Measurements from ENCODE around the gene C3orf80.
"Not testable (repeated sequence)": the region's sequence is repeated elsewhere in the genome, so short reads cannot be mapped to it uniquely, and the experiment has no call there.

Gene C3orf80

DNA sequence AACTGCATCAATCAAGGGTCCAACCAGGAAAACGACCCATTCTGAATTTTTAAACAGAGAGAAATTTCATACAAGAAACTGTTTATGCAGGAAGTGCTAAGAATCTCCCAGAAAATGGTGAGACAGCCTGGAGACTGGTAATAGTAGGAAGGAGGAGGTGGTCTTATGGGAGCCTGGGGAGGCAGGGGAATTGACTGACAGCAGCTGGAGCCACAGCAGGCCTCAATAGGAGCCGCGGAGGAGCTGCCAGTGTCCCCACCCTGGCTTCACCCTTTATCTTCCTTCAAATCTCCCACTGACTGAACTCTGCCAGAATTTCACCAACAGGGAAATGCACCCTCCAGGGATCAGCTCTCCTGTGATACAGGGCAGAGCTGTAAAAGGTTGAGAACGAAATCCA lies 7.5 kb upstream of the C3orf80 start:
- DNase-seq = no peak

DNA sequence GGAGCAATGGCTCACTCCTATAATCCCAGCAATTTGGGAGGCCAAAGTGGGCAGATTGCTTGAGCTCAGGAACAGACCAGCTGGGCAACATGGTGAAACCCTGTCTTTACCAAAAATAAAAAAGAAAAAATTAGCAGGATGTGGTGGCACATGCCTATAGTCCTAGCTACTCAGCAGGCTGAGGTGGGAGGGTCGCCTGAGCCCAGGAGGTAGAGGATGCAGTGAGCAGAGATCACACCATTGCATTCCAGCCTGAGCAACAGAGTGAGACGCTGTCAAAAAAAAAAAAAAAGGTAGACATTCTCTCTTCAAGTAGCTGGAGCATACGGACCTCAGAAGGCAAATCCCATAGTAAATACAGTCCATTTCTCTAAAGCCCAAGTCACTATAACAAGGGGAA lies 7.1 kb upstream of the C3orf80 start:
- no peak for DNase-seq

DNA sequence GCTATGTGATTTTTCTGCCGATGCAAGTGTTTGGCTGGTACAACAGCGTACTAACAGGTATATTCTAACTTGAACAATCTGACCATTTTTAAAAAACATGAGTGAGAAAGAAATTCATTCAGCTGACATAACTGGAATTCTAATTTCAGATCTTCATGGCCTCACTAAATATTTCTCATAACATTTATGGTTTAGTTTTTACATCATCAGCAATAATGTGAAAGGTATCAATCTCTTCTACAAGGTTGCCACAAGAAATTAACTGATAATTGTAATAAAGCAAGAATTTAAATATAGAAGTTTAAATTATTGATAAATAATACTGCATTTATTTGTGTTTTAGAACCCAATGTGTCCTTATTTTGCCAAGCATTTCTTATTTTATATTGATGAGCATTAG lies 5.2 kb upstream of the C3orf80 start:
- no peak for DNase-seq

DNA sequence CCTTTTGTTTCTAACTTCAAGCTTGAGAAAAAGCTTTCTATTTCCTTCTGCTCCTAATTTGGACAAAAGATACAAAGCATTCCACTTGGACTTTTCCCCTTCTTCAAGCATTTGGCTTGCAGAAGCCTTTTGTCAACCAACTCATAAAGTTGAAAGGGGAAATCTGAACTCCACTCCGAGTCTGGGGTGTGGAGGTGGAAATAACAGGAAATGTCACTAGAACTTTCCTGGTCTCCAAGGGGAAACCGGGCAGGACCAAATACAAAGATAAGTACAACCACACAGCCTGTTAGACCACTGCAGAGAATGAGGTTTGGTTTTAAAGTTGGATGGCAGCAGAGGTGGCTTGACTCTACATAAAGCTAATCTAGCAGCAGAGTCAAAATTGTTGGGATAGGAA lies 4.2 kb upstream of the C3orf80 start:
- DNase-seq = no peak

DNA sequence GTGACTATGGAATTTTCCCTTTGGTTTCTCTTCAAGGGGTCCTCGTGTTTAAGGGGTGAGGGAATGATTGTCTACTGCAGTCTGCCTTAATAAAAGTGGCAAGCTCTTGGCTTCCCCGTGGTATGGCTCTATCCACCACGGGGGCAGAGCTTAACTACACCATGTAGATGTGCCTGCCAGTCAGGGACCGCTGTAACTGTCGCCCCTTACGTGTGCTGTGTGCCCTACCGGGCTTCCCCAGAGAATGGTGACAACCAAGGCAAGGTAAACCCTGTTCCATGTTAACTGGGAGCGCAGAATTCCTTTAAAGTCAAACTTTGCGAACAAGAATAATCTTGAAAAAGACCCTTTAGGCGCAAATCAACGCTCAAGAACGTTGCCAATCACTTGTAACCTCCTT lies 966 bp upstream of the C3orf80 start:
- no peak for DNase-seq

DNA sequence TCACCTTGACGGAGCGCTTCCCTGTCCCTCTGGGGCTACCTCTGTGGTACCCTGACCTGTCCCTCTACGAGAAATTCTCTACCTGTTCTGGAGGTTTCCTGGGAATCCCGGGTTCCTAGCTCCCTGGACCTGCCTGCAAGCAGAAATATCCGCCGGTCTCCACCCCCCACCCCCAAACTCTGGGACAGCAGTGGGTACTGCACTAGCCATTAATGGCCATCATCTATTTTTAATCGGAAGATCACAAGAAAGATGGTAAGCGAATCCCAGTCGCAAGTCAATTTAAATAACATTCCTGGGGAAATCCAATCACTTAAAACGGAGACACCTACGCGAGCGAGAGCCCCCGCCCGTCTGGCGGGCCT lies 429 bp upstream of the C3orf80 start:
- no peak for DNase-seq

DNA sequence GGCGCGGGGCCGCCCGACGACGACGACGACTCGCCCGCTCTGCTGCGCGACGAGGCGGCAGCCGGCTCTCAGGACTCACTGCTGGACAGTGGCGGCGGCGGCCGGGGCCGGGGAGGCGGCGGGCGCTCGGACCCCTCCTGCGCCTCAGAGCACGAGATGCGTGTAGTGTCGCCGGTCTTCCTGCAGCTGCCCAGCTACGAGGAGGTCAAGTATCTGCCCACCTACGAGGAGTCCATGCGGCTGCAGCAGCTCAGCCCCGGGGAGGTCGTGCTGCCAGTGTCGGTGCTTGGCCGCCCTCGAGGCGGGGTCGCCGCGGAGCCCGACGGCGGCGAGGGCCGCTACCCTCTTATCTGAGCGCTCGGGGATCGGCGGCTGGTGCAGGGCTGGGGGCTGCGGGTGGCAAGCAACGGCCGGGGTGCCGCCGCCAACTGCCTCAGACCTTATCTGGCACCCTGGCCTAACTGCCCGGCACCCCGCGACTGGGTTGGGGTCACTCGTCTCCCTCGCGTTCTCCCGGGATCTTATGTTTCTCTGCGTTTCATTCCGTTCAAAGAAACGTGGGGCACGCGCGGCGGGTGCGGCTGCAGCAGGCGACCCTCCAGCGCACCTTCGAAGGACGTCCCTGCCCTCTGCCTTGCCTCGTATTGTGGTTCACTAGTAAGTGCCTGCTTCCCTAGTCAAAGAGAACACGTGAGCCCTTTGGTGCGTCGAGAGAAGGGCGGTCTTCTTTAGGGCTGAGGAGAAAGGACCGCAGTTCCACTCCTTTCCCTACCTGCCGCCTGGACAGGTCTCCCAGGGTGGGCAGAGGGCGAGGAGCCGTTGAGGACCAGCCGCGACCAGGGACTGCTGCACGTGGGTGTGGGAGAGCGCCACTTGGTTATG lies 1.0 kb downstream of the C3orf80 start:
- no peak for DNase-seq

DNA sequence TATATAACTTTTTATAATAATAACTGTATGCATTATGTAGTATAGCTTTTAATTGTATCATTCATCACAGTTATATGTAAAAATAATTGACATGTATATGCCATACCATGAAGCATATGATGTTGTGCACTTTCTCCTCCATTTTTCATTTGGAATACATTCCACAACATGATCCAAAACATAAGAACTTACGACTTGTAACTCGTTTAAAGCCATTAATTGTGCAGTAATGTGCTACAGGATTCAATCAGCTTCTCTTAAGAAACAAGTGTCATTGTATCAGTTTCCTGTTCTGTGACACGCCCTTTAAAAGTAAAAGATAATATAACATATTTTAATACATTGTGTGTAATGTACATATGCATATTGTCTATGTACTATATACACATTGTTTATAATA lies 2.2 kb downstream of the C3orf80 start:
- no peak for DNase-seq

DNA sequence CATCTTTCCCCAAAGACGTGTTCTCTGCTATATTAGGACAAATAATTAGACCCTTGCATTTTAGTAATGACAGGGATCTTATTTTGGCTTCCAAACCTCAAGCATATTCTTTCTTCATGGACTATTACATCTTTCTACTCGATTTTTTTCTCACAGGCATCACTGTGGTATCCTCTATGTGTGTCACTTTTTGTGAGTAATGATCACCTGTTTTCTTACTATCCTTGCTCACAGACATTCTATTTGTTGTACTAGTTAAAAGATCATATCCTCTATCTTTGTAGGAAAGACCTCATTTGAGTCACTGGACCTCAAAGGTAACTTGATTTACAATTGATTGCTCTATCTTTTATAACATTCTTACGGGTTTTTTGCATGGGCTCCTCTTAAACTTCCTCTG lies 6.8 kb downstream of the C3orf80 start:
- no peak for DNase-seq

DNA sequence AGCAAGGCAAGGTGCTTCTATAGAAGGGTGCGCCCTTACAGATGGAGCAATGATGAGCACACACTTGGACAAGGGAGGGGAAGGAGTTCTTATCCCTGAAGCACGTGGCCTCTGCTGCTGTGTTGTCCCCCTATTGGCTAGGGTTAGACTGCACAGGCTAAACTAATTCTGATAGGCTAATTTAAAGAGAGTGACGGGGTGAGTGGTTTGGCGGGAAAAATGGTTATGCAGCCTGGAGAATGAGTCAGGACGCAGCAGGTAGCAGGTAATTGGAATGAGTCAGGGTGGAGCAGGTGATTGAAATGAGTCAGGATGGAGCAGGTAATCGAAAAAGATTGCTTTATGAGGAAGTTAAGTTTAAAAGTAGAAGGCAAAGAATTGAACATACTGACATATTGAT lies 15.5 kb downstream of the C3orf80 start:
- DNase-seq = not testable (repeated sequence)

DNA sequence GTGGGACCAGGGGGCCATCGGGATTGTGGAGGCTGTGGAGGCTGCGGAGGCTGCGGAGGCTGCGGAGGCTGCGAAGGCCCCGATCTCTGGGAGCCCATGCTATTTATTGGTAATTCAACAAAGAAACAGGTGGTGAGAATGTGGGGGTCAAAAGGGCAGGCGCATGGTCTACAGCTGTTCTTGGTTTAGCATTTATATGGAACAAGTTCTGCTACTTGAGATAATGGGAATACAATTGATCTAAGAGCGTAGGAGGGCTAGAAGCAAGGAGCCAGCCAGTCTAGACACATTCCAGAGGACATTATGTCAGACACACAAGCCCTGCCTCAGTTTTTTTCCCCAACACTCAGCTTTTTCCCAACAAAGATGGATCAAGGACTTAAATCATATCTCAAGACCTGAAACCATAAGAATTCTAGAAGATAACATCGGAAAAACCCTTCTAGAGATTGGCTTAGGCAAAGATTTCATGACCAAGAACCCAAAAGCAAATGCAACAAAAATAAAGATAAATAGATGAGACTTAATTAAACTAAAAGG lies 20.1 kb downstream of the C3orf80 start:
- DNase-seq = no peak

DNA sequence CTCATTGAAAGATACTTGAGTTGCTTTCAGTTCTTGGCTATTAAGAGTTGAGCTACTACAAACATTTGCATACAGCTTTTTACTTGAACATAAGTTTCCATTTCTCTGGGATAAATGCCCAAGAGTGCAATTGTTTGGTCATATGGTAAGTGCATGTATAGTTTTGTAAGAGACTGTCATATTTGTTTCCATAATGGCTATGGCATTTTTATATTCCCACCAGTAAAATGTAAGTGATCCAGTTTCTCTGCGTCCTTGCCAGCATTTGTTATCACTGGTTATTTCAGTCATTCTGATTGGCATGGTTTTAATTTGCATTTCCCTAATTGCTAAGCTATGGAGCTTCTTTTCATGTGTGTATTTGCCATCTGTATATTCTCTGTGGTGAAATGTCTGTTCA lies 22.5 kb downstream of the C3orf80 start:
- DNase-seq = no peak

DNA sequence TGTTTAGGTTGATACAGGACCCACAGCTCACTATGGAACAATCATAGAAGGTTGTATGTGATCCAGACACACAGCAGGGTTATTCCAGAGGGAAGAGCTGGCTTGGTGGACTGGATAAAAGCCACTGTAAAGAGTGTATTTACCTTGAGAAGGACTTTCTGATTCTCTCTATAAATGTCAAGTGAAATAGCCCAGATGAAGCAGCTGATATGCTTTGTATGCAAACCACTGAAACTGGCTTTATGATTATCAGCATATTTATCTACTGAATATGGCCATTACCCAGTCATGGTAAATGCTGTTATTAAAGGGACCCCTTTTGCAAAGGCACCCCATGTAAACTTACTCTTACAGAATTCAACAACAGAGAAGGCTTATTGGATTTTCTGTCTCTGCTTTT lies 28.1 kb downstream of the C3orf80 start:
- no peak for DNase-seq

DNA sequence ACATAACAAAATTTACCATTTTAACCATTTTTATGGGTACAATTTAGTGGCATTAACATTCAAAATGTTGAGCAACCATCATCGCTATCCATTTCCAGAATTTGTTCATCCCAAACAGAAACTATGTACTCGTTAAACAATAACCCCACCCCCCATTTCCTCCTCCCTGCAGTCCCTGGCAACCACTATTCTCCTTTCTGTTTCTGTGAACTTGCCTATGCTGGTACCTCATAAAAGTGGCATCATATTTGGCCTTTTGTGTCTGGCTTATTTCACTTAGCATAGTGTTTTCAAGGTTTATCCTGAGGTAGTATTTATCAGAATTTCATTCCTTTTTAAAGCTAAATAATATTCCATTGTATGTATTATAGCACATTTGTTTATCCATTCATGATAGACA lies 32.4 kb downstream of the C3orf80 start:
- DNase-seq = no peak

DNA sequence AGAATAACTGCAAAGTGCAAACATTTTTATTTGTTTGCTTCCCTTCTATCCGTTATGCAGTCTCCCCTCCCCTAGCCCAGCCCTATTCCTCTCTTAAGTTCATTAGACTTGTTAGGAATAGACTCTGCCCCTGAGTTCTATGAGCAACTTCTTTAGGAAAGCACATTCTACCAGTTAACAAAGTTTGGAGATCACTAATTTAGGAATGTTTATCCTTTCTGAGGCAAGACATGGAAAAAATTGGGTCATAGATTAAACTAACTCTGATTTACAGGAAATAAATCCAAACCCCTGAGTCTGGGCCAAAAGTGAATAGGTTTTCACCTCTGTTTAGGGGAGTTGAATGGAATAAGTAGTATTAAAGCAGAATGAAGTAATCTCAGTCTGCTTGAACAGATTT lies 34.4 kb downstream of the C3orf80 start:
- no peak for DNase-seq

DNA sequence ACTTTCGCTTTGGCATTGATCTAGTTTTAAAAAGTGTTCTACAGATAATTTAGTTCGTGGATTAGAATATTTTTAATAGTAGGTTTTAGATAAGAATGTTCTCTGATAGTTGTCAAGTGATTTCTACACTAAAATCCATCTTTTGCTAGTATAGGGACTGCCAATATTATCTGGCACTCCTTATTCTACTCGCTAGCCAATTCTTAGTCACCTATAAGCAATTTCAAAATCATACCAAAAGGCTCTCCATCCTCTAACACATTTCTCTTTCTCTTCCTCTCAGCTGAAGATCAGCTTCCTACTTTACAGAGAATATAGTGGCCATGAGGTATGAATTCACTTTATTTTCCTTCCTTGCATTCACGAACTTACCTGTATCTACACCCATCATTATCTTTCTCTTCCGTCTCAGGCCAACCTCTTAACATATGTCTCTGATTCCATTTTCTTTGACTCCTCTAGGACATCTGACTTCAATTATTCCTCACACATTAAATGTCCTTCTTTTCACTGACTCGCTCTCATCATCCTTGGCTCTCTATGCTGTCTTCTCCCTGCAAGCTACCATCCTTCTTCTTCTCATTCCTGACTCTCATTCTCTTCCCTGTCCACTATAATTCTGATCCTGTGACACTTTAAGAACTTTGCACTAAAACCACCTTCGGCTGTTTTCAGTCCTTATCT lies 35.5 kb downstream of the C3orf80 start:
- DNase-seq = no peak

DNA sequence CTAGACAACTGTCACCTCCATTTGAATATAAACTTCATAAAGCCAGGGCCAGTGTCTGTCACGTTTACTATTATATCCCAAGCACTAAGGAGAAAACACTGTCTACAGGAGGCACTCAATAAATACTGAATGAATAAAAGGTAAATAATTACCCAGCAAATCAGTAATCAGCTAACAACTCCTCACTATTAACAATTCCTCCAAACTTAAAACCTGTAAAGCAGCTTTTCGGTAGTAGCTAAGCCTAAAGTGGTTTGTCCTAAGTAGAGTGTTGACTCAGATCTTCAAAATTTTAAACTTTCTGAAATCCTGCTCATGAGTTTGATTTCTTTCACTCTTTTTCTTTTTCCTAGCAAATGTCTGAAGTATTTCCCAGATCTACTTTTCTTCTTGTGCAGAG lies 39.9 kb downstream of the C3orf80 start:
- no peak for DNase-seq

All from activated CD4-positive, alpha-beta T cell treated with anti-CD3 and anti-CD28 coated beads for 48 hours (primary cell).